ENCODE data around the gene SATB2.

SATB2 gene

GRCh38 chr2:199315299-199316179 is 142.2 kb downstream of the SATB2 start:
- no peak for DNase-seq

GRCh38 chr2:199312931-199313330 is 144.8 kb downstream of the SATB2 start:
- no peak for DNase-seq

- DNase-seq = no peak
These were observed 146.8 kb downstream of the SATB2 start for GRCh38 chr2:199310771-199311585.

- no peak for DNase-seq
These were observed 147.8 kb downstream of the SATB2 start for GRCh38 chr2:199309973-199310372.

GRCh38 chr2:199309411-199309810 is 148.3 kb downstream of the SATB2 start:
- DNase-seq = no peak

- DNase-seq = no peak
These were observed 149.2 kb downstream of the SATB2 start for GRCh38 chr2:199308567-199308966.

GRCh38 chr2:199307461-199307860 is 150.3 kb downstream of the SATB2 start:
- no peak for DNase-seq

- DNase-seq = no peak
These were observed 151.6 kb downstream of the SATB2 start for GRCh38 chr2:199306116-199306515.

- DNase-seq = no peak
These were observed 154.0 kb downstream of the SATB2 start for GRCh38 chr2:199303728-199304177.

GRCh38 chr2:199302851-199303250 is 154.9 kb downstream of the SATB2 start:
- no peak for DNase-seq

- DNase-seq = no peak
These were observed 169.3 kb downstream of the SATB2 start for GRCh38 chr2:199288424-199288823.

- no peak for DNase-seq
These were observed 175.4 kb downstream of the SATB2 start for GRCh38 chr2:199282309-199282708.

- no peak for DNase-seq
These were observed 178.6 kb downstream of the SATB2 start for GRCh38 chr2:199279146-199279545.

- no peak for DNase-seq
These were observed 179.6 kb downstream of the SATB2 start for GRCh38 chr2:199278099-199278498.

- no peak for DNase-seq
These were observed 184.7 kb downstream of the SATB2 start for GRCh38 chr2:199273042-199273511.

- DNase-seq = no peak
These were observed 195.8 kb downstream of the SATB2 start for GRCh38 chr2:199261936-199262335.

GRCh38 chr2:199261239-199261638 is 196.5 kb downstream of the SATB2 start:
- DNase-seq = no peak

- DNase-seq = no peak
These were observed 198.1 kb downstream of the SATB2 start for GRCh38 chr2:199259671-199260070.

GRCh38 chr2:199258291-199258690 is 199.4 kb downstream of the SATB2 start:
- no peak for DNase-seq

GRCh38 chr2:199257261-199258224 is 200.2 kb downstream of the SATB2 start:
- no peak for DNase-seq

GRCh38 chr2:199230091-199230490 is 227.6 kb downstream of the SATB2 start:
- DNase-seq = no peak
